IMR-90 (cell line): ENCODE measurements around the gene NADK. TPM values are rescaled to one million over a fixed set of nuclear protein-coding genes. Genes with fewer than 3 reads are reported as not detected.
"Not testable (repeated sequence)": the region's sequence is repeated elsewhere in the genome, so short reads cannot be mapped to it uniquely, and the experiment has no call there.

Source experiments
- ATAC-seq: fragments of 200-7000 bp; cut with Tn5 transposase; 2 replicates; pipeline ENCODE4 v1.9.1; 2020; ENCODE audit warnings: low read depth, mild to moderate bottlenecking, moderate library complexity
- BruUV-seq: library from RNA; stranded (reverse); fragments of 400-500 nt; replicated peaks from 2 replicates; lab custom pipeline; 2021; lab: Mats Ljungman, UMichigan
- CTCF ChIA-PET: fragments of 300-600 bp; formaldehyde crosslinking; extraction: SDS; loops from one replicate; lab custom pipeline; 2021; ENCODE audit warnings: antibody characterized with exemption; lab: Yijun Ruan, JAX
- POLR2A ChIA-PET: fragments of 300-600 bp; sonication (Branson Sonifier 250); formaldehyde crosslinking; loops from one replicate; lab custom pipeline; 2022; ENCODE audit warnings: antibody characterized with exemption; ENCODE audit not compliant: unreplicated experiment; lab: Charles Lee
- DNase-seq: peaks from one replicate; pipeline ENCODE4 v3.0.0; 2013
- H2AFZ ChIP-seq: replicated peaks from 2 replicates; pipeline ENCODE3; 2013; ENCODE audit warnings: low read length, mild to moderate bottlenecking; ENCODE audit not compliant: poor library complexity
- H2AK5ac ChIP-seq: 2 replicates; pipeline ENCODE4 v1.6.1; 2013; ENCODE audit warnings: low read depth, low read length, inconsistent platforms
- H2AK9ac ChIP-seq: replicated peaks from 2 replicates; pipeline ENCODE3; 2013; ENCODE audit warnings: mild to moderate bottlenecking, low read depth, low read length, moderate library complexity; ENCODE audit not compliant: poor library complexity
- H2BK120ac ChIP-seq: 2 replicates; pipeline ENCODE4 v1.6.1; 2013; ENCODE audit warnings: low read depth, low read length, inconsistent platforms
- H2BK15ac ChIP-seq: 3 replicates; pipeline ENCODE4 v1.6.1; 2013; ENCODE audit warnings: low read depth, low read length, inconsistent platforms
- H2BK20ac ChIP-seq: 2 replicates; pipeline ENCODE4 v1.6.1; 2013; ENCODE audit warnings: low read depth, mild to moderate bottlenecking, inconsistent platforms, low read length, moderate library complexity
- H2BK5ac ChIP-seq: 2 replicates; pipeline ENCODE4 v1.6.1; 2013; ENCODE audit warnings: mild to moderate bottlenecking, low read depth, low read length, inconsistent platforms; ENCODE audit not compliant: poor library complexity, severe bottlenecking
- H3K14ac ChIP-seq: replicated peaks from 2 replicates; pipeline ENCODE4 v1.6.1; 2013; ENCODE audit warnings: low read depth, low read length, inconsistent platforms
- H3K18ac ChIP-seq: 2 replicates; pipeline ENCODE4 v1.6.1; 2013; ENCODE audit warnings: low read depth, low read length, control low read depth
- H3K23ac ChIP-seq: 2 replicates; pipeline ENCODE4 v1.6.1; 2013; ENCODE audit warnings: low read depth, low read length, inconsistent platforms
- H3K27ac ChIP-seq: 2 replicates; pipeline ENCODE4 v1.5.1; 2013; ENCODE audit warnings: mild to moderate bottlenecking, control low read depth, low read length; ENCODE audit not compliant: insufficient read depth
- H3K27me3 ChIP-seq: 2 replicates; pipeline ENCODE4 v1.6.1; 2013; ENCODE audit warnings: low read length; ENCODE audit not compliant: control insufficient read depth, insufficient read depth
- H3K36me3 ChIP-seq: 2 replicates; pipeline ENCODE4 v1.6.1; 2013; ENCODE audit warnings: low read length, mixed read lengths; ENCODE audit not compliant: control insufficient read depth, insufficient read depth
- H3K4ac ChIP-seq: 2 replicates; pipeline ENCODE4 v1.6.1; 2013; ENCODE audit warnings: low read depth, low read length, inconsistent platforms
- H3K4me1 ChIP-seq: 2 replicates; pipeline ENCODE4 v1.6.1; 2013; ENCODE audit warnings: low read length, mixed read lengths; ENCODE audit not compliant: control insufficient read depth, insufficient read depth
- H3K4me2 ChIP-seq: 2 replicates; pipeline ENCODE4 v1.6.1; 2013; ENCODE audit warnings: low read depth, mild to moderate bottlenecking, control low read depth, low read length, moderate library complexity
- H3K4me3 ChIP-seq: 2 replicates; pipeline ENCODE4 v1.5.1; 2013; ENCODE audit warnings: low read depth, mild to moderate bottlenecking, control low read depth, low read length, moderate library complexity; ENCODE audit not compliant: insufficient read depth
- H3K56ac ChIP-seq: 2 replicates; pipeline ENCODE4 v1.6.1; 2013; ENCODE audit warnings: low read length, inconsistent platforms; ENCODE audit not compliant: insufficient read depth; ENCODE audit errors: extremely low read depth
- H3K79me1 ChIP-seq, 2 experiments: 2 replicates each; pipeline ENCODE4 v1.6.1; 2013; ENCODE audit warnings: low read length in 2 of 2, inconsistent platforms in 1 of 2, low read depth in 1 of 2
- H3K9ac ChIP-seq: 2 replicates; pipeline ENCODE4 v1.6.1; 2013; ENCODE audit warnings: low read depth, low read length, control low read depth
- H3K9me1 ChIP-seq: 2 replicates; pipeline ENCODE4 v1.6.1; 2013; ENCODE audit warnings: low read length, inconsistent platforms; ENCODE audit not compliant: insufficient read depth
- H3K9me3 ChIP-seq: 2 replicates; pipeline ENCODE4 v1.6.1; 2013; ENCODE audit warnings: low read length; ENCODE audit not compliant: control insufficient read depth, insufficient read depth
- H4K20me1 ChIP-seq: 2 replicates; pipeline ENCODE4 v1.6.1; 2013; ENCODE audit warnings: low read length, inconsistent platforms; ENCODE audit not compliant: insufficient read depth
- H4K5ac ChIP-seq: 2 replicates; pipeline ENCODE4 v1.6.1; 2013; ENCODE audit warnings: mild to moderate bottlenecking, low read depth, low read length, control low read depth
- H4K8ac ChIP-seq, 2 experiments: 2 replicates each; pipeline ENCODE4 v1.6.1; 2013; ENCODE audit warnings: low read depth in 2 of 2, low read length in 2 of 2, control low read depth in 1 of 2, inconsistent platforms in 1 of 2
- H4K91ac ChIP-seq: 2 replicates; pipeline ENCODE4 v1.6.1; 2013; ENCODE audit warnings: low read depth, low read length, inconsistent platforms; ENCODE audit not compliant: insufficient read depth
- MXI1 ChIP-seq: IDR thresholded peaks from 2 replicates; pipeline ENCODE4 v1.6.1; 2012; ENCODE audit warnings: low read depth, mild to moderate bottlenecking, low read length, moderate library complexity, borderline replicate concordance
- POLR2A ChIP-seq: IDR thresholded peaks from 2 replicates; pipeline ENCODE4 v1.6.1; 2012; ENCODE audit warnings: mild to moderate bottlenecking, low read depth, low read length
- RCOR1 ChIP-seq: IDR thresholded peaks from 2 replicates; pipeline ENCODE4 v1.6.1; 2012; ENCODE audit warnings: mild to moderate bottlenecking, low read length, improper control_type of control experiment; ENCODE audit not compliant: insufficient replicate concordance
- WGBS, 2 experiments: methylation state at CpG; one replicate each; pipeline versions ENCODE4 v1.1.5 to v1.1.7; 2013; ENCODE audit warnings: missing lambda C conversion rate in 2 of 2; ENCODE audit not compliant: insufficient read length in 1 of 2; ENCODE audit errors: extremely low coverage in 2 of 2; 5-methylcytosine and 5-hydroxymethylcytosine counted together
- dilution Hi-C: fragments of 300-500 bp; cut with HindIII; formaldehyde crosslinking; loops from one replicate; pipeline ENCODE4 v1.14.3; 2018; ENCODE audit warnings: low sequenced_read_pairs; ENCODE audit not compliant: unreplicated experiment
- in situ Hi-C: fragments of 300-500 bp; cut with MboI; formaldehyde crosslinking; loops from 3 replicates; pipeline ENCODE4 v1.14.3; 2019; ENCODE audit warnings: low sequenced_read_pairs, inconsistent platforms, mixed read lengths
- intact Hi-C: fragments of 100-400 bp; cut with micrococcal nuclease; formaldehyde crosslinking; loops from 2 replicates; pipeline ENCODE4 v1.10.0; 2022
- polyA plus RNA-seq, 3 experiments: library from polyadenylated mRNA; depleted of rRNA; stranded (reverse); fragments of >200 nt; gene quantifications; 2 replicates each; pipeline ENCODE4 v1.2.3, GENCODE V29; 2012; ENCODE audit warnings: low replicate concordance in 1 of 3
- total RNA-seq: library from RNA; depleted of rRNA; stranded (reverse); fragments of >200 nt; gene quantifications from 2 replicates; pipeline ENCODE4 v1.2.3, GENCODE V29; 2012

Gene NADK
- total and polyA plus RNA-seq, 2 of the 4 experiments (the other 2 are of a cell fraction): 12.5 to 56.1 TPM

GRCh38 chr1:1703796-1704195, 74.5 kb downstream of the NADK start:
- H3K14ac ChIP-seq: no peak overlapping the region
- no peak overlapping the region for H2BK20ac ChIP-seq
- no peak overlapping the region for H2AFZ ChIP-seq
- H3K4me3 ChIP-seq: no peak overlapping the region
- no peak overlapping the region for H2BK15ac ChIP-seq
- H4K5ac ChIP-seq: no peak overlapping the region
- DNase-seq (no peak), ATAC-seq (no peak)
- H3K23ac ChIP-seq: no peak overlapping the region
- no peak overlapping the region for H3K18ac ChIP-seq
- intact Hi-C loops (no loop called here), dilution Hi-C loops (no loop called here), in situ Hi-C loops (no loop called here)
- H2BK120ac ChIP-seq: no peak overlapping the region
- no peaks in the 10 kb centered on the region for H3K9me3 ChIP-seq
- H3K27me3 ChIP-seq: no peaks in the 10 kb centered on the region
- 100% methylated on average over 1 of the region's 22 CpGs; no CpG with 5 or more reads in 1 of the 2 experiments for WGBS, 2 experiments
- ChIA-PET POLR2A (no interaction called here), CTCF (no interaction called here)
- no peak overlapping the region for H2AK5ac ChIP-seq
- H4K91ac ChIP-seq: no peak overlapping the region
- H3K36me3 ChIP-seq: peaks cover 6% of the 10 kb centered on the region; the same call in 1 of the 2 replicates
- H4K8ac ChIP-seq: no peak overlapping the region
- H3K56ac ChIP-seq: no peak overlapping the region
- H2BK5ac ChIP-seq: no peak overlapping the region
- H3K4me1 ChIP-seq: no peaks in the 10 kb centered on the region
- H3K79me1 ChIP-seq: no peaks in the 10 kb centered on the region
- no peak overlapping the region for H3K27ac ChIP-seq
- no peak overlapping the region for H3K4ac ChIP-seq
- BruUV-seq: no TSS peak
- no peak for TF ChIP-seq MXI1
- no peak for TF ChIP-seq RCOR1
- no peak for TF ChIP-seq POLR2A
- H2AK9ac ChIP-seq: no peak overlapping the region
- H4K20me1 ChIP-seq: no peaks in the 10 kb centered on the region
- H3K9ac ChIP-seq: no peak overlapping the region
- H3K9me1 ChIP-seq: no peaks in the 10 kb centered on the region
- no peak overlapping the region for H3K4me2 ChIP-seq

DNA sequence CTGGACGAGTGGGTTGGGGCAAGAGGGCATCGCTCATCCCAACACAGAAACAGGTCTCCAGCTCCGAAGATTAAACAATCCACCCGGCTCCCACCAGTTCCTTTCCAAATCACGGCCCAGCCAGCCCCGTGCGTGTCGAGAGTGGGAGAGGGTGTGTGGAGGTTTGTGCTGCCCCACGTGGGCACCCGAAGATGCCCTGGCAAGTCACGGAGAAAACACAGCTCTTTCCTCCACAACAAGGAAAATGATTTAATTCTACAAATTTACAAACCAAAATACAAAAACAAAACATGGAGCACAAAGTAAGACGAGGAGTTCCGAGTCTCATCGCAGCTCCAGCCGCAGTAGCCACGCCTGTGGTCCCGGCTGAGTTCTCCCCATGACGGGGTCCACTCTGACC, 75.8 kb downstream of the NADK start:
- H3K4me3 ChIP-seq, H3K9me1 ChIP-seq, H4K8ac ChIP-seq, CTCF ChIA-PET, POLR2A ChIA-PET, H3K9ac ChIP-seq, H2AFZ ChIP-seq, H3K18ac ChIP-seq, H3K14ac ChIP-seq, DNase-seq, H3K36me3 ChIP-seq, H4K20me1 ChIP-seq, ATAC-seq, H3K9me3 ChIP-seq, H3K27me3 ChIP-seq, H2BK120ac ChIP-seq, H3K4ac ChIP-seq, in situ Hi-C loops, H2BK15ac ChIP-seq, H3K27ac ChIP-seq, H2AK5ac ChIP-seq, H3K4me2 ChIP-seq, H3K23ac ChIP-seq, dilution Hi-C loops, H4K91ac ChIP-seq, H3K4me1 ChIP-seq, intact Hi-C loops, BruUV-seq, H4K5ac ChIP-seq, H3K56ac ChIP-seq, H3K79me1 ChIP-seq, H2BK20ac ChIP-seq, H2BK5ac ChIP-seq, H2AK9ac ChIP-seq: not testable (repeated sequence)
- no CpG with 5 or more reads among the region's 18 CpGs for whole genome bisulfite sequencing, 2 experiments
